ENCODE measurements around the gene NABP2.

Gene NABP2

DNA sequence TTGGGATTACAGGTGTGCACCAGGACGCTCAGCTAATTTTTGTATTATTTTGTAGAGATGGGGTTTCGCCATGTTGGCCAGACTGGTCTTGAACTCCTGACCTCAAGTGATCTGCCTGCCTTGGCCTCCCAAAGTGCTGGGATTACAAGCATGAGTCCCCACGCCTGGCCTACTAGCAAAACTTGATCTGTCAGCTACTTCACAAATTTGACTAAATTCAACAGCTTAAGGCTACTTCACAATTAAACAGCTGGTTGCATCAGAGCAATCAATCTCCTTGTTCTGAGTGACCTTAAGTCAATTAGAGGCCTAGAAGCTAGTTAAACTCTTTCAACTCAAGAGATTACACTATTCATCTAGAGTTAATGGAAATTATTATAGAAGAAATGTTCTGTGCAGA lies 54.8 kb downstream of the NABP2 start:
- no peak for TF ChIP-seq ZNF8 (CRISPR knock-in tag; IDR thresholded peaks at IDR 0.05)
- TF ChIP-seq ARNTL (CRISPR knock-in tag; IDR thresholded peaks at IDR 0.05; ENCODE audit: borderline replicate concordance, low read depth), result no peak
- TF ChIP-seq TOX (CRISPR knock-in tag; IDR thresholded peaks at IDR 0.05; ENCODE audit: borderline replicate concordance), result no peak
- TF ChIP-seq GLIS3 (CRISPR knock-in tag; IDR thresholded peaks at IDR 0.05), result no peak
- TF ChIP-seq CSDC2 (CRISPR knock-in tag; IDR thresholded peaks at IDR 0.05), result no peak
- TF ChIP-seq, protein P1, sequence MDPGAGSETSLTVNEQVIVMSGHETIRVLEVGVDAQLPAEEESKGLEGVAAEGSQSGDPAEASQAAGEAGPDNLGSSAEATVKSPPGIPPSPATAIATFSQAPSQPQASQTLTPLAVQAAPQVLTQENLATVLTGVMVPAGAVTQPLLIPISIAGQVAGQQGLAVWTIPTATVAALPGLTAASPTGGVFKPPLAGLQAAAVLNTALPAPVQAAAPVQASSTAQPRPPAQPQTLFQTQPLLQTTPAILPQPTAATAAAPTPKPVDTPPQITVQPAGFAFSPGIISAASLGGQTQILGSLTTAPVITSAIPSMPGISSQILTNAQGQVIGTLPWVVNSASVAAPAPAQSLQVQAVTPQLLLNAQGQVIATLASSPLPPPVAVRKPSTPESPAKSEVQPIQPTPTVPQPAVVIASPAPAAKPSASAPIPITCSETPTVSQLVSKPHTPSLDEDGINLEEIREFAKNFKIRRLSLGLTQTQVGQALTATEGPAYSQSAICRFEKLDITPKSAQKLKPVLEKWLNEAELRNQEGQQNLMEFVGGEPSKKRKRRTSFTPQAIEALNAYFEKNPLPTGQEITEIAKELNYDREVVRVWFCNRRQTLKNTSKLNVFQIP (CRISPR knock-in tag; IDR thresholded peaks at IDR 0.05; ENCODE audit: borderline replicate concordance, low read depth), result no peak
- TF ChIP-seq, protein P2, sequence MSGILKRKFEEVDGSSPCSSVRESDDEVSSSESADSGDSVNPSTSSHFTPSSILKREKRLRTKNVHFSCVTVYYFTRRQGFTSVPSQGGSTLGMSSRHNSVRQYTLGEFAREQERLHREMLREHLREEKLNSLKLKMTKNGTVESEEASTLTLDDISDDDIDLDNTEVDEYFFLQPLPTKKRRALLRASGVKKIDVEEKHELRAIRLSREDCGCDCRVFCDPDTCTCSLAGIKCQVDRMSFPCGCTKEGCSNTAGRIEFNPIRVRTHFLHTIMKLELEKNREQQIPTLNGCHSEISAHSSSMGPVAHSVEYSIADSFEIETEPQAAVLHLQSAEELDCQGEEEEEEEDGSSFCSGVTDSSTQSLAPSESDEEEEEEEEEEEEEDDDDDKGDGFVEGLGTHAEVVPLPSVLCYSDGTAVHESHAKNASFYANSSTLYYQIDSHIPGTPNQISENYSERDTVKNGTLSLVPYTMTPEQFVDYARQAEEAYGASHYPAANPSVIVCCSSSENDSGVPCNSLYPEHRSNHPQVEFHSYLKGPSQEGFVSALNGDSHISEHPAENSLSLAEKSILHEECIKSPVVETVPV (CRISPR knock-in tag; IDR thresholded peaks at IDR 0.05), result no peak
- TF ChIP-seq ZFP30 (CRISPR knock-in tag; IDR thresholded peaks at IDR 0.05), result no peak
- no peak for TF ChIP-seq ZFP3 (CRISPR knock-in tag; IDR thresholded peaks at IDR 0.05)
- TF ChIP-seq OSR1 (CRISPR knock-in tag; IDR thresholded peaks at IDR 0.05), result no peak
- no peak for TF ChIP-seq BACH2 (CRISPR knock-in tag; IDR thresholded peaks at IDR 0.05; ENCODE audit: borderline replicate concordance)
- TF ChIP-seq, protein P3, sequence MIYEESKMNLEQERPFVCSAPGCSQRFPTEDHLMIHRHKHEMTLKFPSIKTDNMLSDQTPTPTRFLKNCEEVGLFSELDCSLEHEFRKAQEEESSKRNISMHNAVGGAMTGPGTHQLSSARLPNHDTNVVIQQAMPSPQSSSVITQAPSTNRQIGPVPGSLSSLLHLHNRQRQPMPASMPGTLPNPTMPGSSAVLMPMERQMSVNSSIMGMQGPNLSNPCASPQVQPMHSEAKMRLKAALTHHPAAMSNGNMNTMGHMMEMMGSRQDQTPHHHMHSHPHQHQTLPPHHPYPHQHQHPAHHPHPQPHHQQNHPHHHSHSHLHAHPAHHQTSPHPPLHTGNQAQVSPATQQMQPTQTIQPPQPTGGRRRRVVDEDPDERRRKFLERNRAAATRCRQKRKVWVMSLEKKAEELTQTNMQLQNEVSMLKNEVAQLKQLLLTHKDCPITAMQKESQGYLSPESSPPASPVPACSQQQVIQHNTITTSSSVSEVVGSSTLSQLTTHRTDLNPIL (CRISPR knock-in tag; IDR thresholded peaks at IDR 0.05; ENCODE audit: low read depth), result no peak
- no peak for TF ChIP-seq ZNF70 (CRISPR knock-in tag; IDR thresholded peaks at IDR 0.05)
- no peak for TF ChIP-seq ZC3H10 (CRISPR knock-in tag; IDR thresholded peaks at IDR 0.05)
- TF ChIP-seq SNAI2 (CRISPR knock-in tag; IDR thresholded peaks at IDR 0.05), result no peak
- no peak for TF ChIP-seq TCF4 (CRISPR knock-in tag; IDR thresholded peaks at IDR 0.05; ENCODE audit: borderline replicate concordance)
- no peak for TF ChIP-seq ISL1 (CRISPR knock-in tag; IDR thresholded peaks at IDR 0.05)
- TF ChIP-seq ESRRG (CRISPR knock-in tag; IDR thresholded peaks at IDR 0.05), result no peak
- no peak for ATAC-seq
